K562 (cell line): ENCODE results near the gene RAI14. TPM values are rescaled to one million over a fixed set of nuclear protein-coding genes. Genes with fewer than 3 reads are reported as not detected.

ENCODE experiments used
- ATAC-seq: fragments of 200-7000 bp; cut with Tn5 transposase; 3 replicates; pipeline ENCODE4 v1.9.1; 2020; ENCODE audit warnings: moderate library complexity
- BruUV-seq: library from RNA; stranded (reverse); fragments of 400-500 nt; replicated peaks from 2 replicates; lab custom pipeline; 2021; lab: Mats Ljungman, UMichigan
- CTCF ChIA-PET: fragments of 300-600 bp; formaldehyde crosslinking; extraction: SDS; loops from one replicate; lab custom pipeline; 2021; ENCODE audit warnings: low intra/inter-chr PET ratio; lab: Yijun Ruan, JAX
- POLR2A ChIA-PET: fragments of 300-600, 350-650 bp; sonication (Branson Sonifier 250); formaldehyde crosslinking; extraction: SDS; loops from one replicate; lab custom pipeline; 2021; ENCODE audit warnings: antibody characterized with exemption, inconsistent platforms; lab: Yijun Ruan, JAX
- DNase-seq, 4 experiments: peaks; one replicate each; pipeline versions ENCODE4 v3.0.0 to v3.0.0-alpha.2; 2011 to 2018; ENCODE audit warnings: low spot score in 3 of 4, mixed read lengths in 3 of 4; ENCODE audit errors: extremely low read depth in 1 of 4
- FAIRE-seq: peaks from 2 replicates; lab custom pipeline; 2011; peaks lifted over from hg19 to GRCh38; lab: Jason Lieb, UNC
- H2AFZ ChIP-seq: 2 replicates; pipeline ENCODE4 v1.6.0; 2011; ENCODE audit warnings: low read depth, low read length, control low read depth, inconsistent platforms
- H3K27ac ChIP-seq: fragments of 200-600 bp; 3 replicates; pipeline ENCODE4 v1.8.0; 2011; ENCODE audit warnings: low read depth, mild to moderate bottlenecking, control low read depth, inconsistent platforms, low read length, moderate library complexity, mixed read lengths; ENCODE audit errors: extremely low read depth
- H3K27me3 ChIP-seq, 2 experiments: fragments of 300-600 bp in 1 of 2; 2 replicates in 1 of 2; 3 replicates in 1 of 2; pipeline versions ENCODE4 v1.6.0 to v1.8.0; 2011; ENCODE audit warnings: inconsistent platforms in 2 of 2, low read length in 2 of 2, mild to moderate bottlenecking in 1 of 2, mixed read lengths in 1 of 2, moderate library complexity in 1 of 2; ENCODE audit not compliant: control insufficient read depth in 2 of 2, insufficient read depth in 2 of 2
- H3K36me3 ChIP-seq: fragments of 300-600 bp; 3 replicates; pipeline ENCODE4 v1.8.0; 2011; ENCODE audit warnings: mild to moderate bottlenecking, low read length, inconsistent platforms; ENCODE audit not compliant: control insufficient read depth, insufficient read depth
- H3K4me1 ChIP-seq, 2 experiments: fragments of 200-600 bp in 1 of 2; replicated peaks in 1 of 2; 2 replicates in 1 of 2; 3 replicates in 1 of 2; pipeline versions ENCODE4 v1.5.1 to v1.8.0; 2011; ENCODE audit warnings: inconsistent platforms in 2 of 2, low read length in 2 of 2, mild to moderate bottlenecking in 1 of 2, mixed read lengths in 1 of 2, moderate library complexity in 1 of 2; ENCODE audit not compliant: control insufficient read depth in 2 of 2, insufficient read depth in 2 of 2
- H3K4me2 ChIP-seq: 2 replicates; pipeline ENCODE4 v1.6.1; 2011; ENCODE audit warnings: low read length, control low read depth, inconsistent platforms, mixed read lengths; ENCODE audit not compliant: insufficient read depth
- H3K4me3 ChIP-seq: fragments of 200-600 bp; sonication (generic), shearing (Covaris generic); 2 replicates; pipeline ENCODE4 v1.5.1; 2016; ENCODE audit warnings: control low read depth, inconsistent platforms
- H3K79me2 ChIP-seq: fragments of 200-600 bp; 3 replicates; pipeline ENCODE4 v1.8.0; 2011; ENCODE audit warnings: low read length, inconsistent platforms; ENCODE audit not compliant: control insufficient read depth, insufficient read depth
- H3K9ac ChIP-seq, 2 experiments: 2 replicates each; pipeline versions ENCODE4 v1.6.0 to v1.6.1; 2011; ENCODE audit warnings: low read depth in 2 of 2, low read length in 2 of 2, control low read depth in 1 of 2, inconsistent platforms in 1 of 2, mild to moderate bottlenecking in 1 of 2, mixed read lengths in 1 of 2; ENCODE audit not compliant: insufficient read depth in 1 of 2
- H3K9me1 ChIP-seq: one replicate; pipeline ENCODE4 v1.6.0; 2011; ENCODE audit warnings: inconsistent platforms, mild to moderate bottlenecking, low read length, moderate library complexity; ENCODE audit not compliant: control insufficient read depth, insufficient read depth
- H3K9me3 ChIP-seq: replicated peaks from 2 replicates; pipeline ENCODE4 v1.5.1; 2011; ENCODE audit warnings: low read depth, low read length, inconsistent platforms; ENCODE audit not compliant: control insufficient read depth, insufficient read depth
- H4K20me1 ChIP-seq: replicated peaks from 2 replicates; pipeline ENCODE4 v1.6.1; 2011; ENCODE audit warnings: low read length, inconsistent platforms, mixed read lengths; ENCODE audit not compliant: control insufficient read depth, insufficient read depth
- FOSL1 ChIP-seq: fragments of 200-800 bp; sonication (Bioruptor generic); conservative IDR thresholded peaks from 2 replicates; pipeline ENCODE4 v1.6.1; 2016; ENCODE audit warnings: missing genetic modification characterization, missing compliant biosample characterization
- FUS ChIP-seq: fragments of 200-400 bp; formaldehyde crosslinking; optimal IDR thresholded peaks from 2 replicates; pipeline ENCODE3; 2017; ENCODE audit warnings: low read depth, low read length
- JUN ChIP-seq, 2 experiments: sonication (generic) in 1 of 2; formaldehyde crosslinking in 1 of 2; IDR thresholded peaks; 2 replicates each; pipeline versions ENCODE4 v1.6.1 to v1.8.0; 2012 to 2022; ENCODE audit warnings: borderline replicate concordance in 2 of 2, mild to moderate bottlenecking in 2 of 2, improper control_type of control experiment in 1 of 2, low read depth in 1 of 2, low read length in 1 of 2, missing genetic modification reagents in 1 of 2
- JUNB ChIP-seq: fragments of 450-650 bp; formaldehyde crosslinking; conservative IDR thresholded peaks from 2 replicates; pipeline ENCODE4 v1.4.0; 2020; ENCODE audit warnings: mild to moderate bottlenecking
- KAT2B ChIP-seq: IDR thresholded peaks from one replicate; pipeline ENCODE4 v1.6.1; 2012; ENCODE audit warnings: low read depth, mild to moderate bottlenecking, control low read depth, inconsistent platforms, low read length, moderate library complexity
- SIRT6 ChIP-seq: IDR thresholded peaks from one replicate; pipeline ENCODE4 v1.6.1; 2012; ENCODE audit warnings: low read depth, mild to moderate bottlenecking, control low read depth, inconsistent platforms, low read length, moderate library complexity
- ZNF282 ChIP-seq: sonication (generic); formaldehyde crosslinking; IDR thresholded peaks from 2 replicates; pipeline ENCODE4 v1.8.1; 2023; ENCODE audit warnings: missing genetic modification reagents
- ZNF764 ChIP-seq: fragments of 250-450 bp; sonication (Bioruptor Pico); IDR thresholded peaks from 2 replicates; pipeline ENCODE4 v1.4.0; 2020; ENCODE audit warnings: low read depth, mild to moderate bottlenecking, moderate library complexity
- ZNF77 ChIP-seq: fragments of 250-450 bp; sonication (Bioruptor Pico); IDR thresholded peaks from 2 replicates; pipeline ENCODE4 v1.5.0; 2020
- WGBS: fragments of 100-300 bp; shearing (Covaris generic); methylation state at CpG from one replicate; pipeline ENCODE4 v1.1.6; 2016; ENCODE audit warnings: low coverage, mixed read lengths; ENCODE audit not compliant: insufficient coverage; ENCODE audit errors: missing lambda C conversion rate; 5-methylcytosine and 5-hydroxymethylcytosine counted together
- in situ Hi-C: fragments of 300-500 bp; cut with MboI; formaldehyde crosslinking; loops from 4 replicates; pipeline ENCODE4 v1.15.0; 2018; ENCODE audit warnings: inconsistent platforms, mixed read lengths
- intact Hi-C: fragments of 100-400 bp; cut with micrococcal nuclease; formaldehyde crosslinking; loops from 2 replicates; pipeline ENCODE4 v1.14.2; 2022
- polyA plus RNA-seq, 8 experiments: library from polyadenylated mRNA; depleted of rRNA in 4 of 8; stranded (reverse) in 5 of 8; unstranded in 3 of 8; fragments of >200 nt; fragmentation: Nextera tagmentation in 2 of 8; fragmentation: Illumina TruSeq in 1 of 8; extraction: Ambion mirVana in 2 of 8; extraction: Trizol in 1 of 8; gene quantifications; 2 replicates each; pipeline versions ENCODE4 v1.2.1 to v1.2.3, GENCODE V29; 2011 to 2014; ENCODE audit warnings: inconsistent platforms in 1 of 8, missing spikeins in 1 of 8
- total RNA-seq, 7 experiments: library from RNA; depleted of rRNA in 6 of 7; stranded (reverse); fragments of >200 nt in 6 of 7; fragmentation: Illumina TruSeq in 2 of 7; extraction: Trizol in 2 of 7; gene quantifications; 2 replicates each; pipeline versions ENCODE4 v1.2.1 to v1.2.3, GENCODE V29; 2011 to 2021; ENCODE audit warnings: low replicate concordance in 1 of 7
- TF ChIP-seq, protein P1 (sequence below): sonication (generic); formaldehyde crosslinking; IDR thresholded peaks from 2 replicates; pipeline ENCODE4 v1.8.1; 2022; ENCODE audit warnings: missing genetic modification reagents
- TF ChIP-seq, protein P2 (sequence below): fragments of 450-650 bp; formaldehyde crosslinking; IDR thresholded peaks from 2 replicates; pipeline ENCODE4 v1.4.0; 2020; ENCODE audit warnings: mild to moderate bottlenecking, moderate library complexity
- TF ChIP-seq, protein P3 (sequence below), 3 experiments: fragments of 200-800 bp in 1 of 3; fragments of 250-450 bp in 1 of 3; fragments of 450-650 bp in 1 of 3; sonication (Bioruptor Pico) in 1 of 3; sonication (Bioruptor generic) in 1 of 3; formaldehyde crosslinking in 1 of 3; IDR thresholded peaks; 2 replicates each; pipeline versions ENCODE4 v1.6.1 to v1.8.0; 2016 to 2022; ENCODE audit warnings: mild to moderate bottlenecking in 2 of 3, missing genetic modification characterization in 2 of 3, missing compliant biosample characterization in 1 of 3, moderate library complexity in 1 of 3
- TF ChIP-seq, protein P4 (sequence below): fragments of 250-450 bp; sonication (Bioruptor Pico); IDR thresholded peaks from 2 replicates; pipeline ENCODE4 v1.5.0; 2021
- TF ChIP-seq, protein P5 (sequence below): fragments of 250-450 bp; sonication (Bioruptor Pico); IDR thresholded peaks from 2 replicates; pipeline ENCODE4 v1.9.0; 2021; ENCODE audit warnings: mild to moderate bottlenecking

Gene RAI14
- total and polyA plus RNA-seq, 9 of the 15 experiments (the other 6 are each of a cell fraction or from before 2014, with no cell fraction given): 11.3 to 82.5 (median 34.8) TPM

DNA sequence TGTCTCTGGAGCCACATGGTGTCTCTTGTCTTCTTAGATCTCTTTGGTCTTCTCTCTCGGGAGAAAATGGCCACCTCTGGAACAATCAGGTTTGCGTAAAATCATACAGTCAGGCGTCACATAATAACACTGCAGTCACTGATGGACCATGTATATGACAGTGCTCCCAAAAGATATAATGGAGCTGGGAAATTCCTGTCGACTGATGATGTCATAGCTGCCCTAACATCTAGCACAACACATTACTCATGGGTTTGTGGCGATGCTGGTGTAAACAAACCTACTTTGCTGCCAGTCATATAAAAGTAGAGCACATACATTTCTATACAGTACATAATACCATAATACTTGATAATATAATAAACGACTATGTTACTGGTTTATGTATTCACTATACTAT lies 30.1 kb upstream of the RAI14 start:
- ChIA-PET CTCF (no interaction called here), POLR2A (interaction anchor here (0.8 to 2.0 kb wide), 4 partner anchors 9 to 66 kb away, joined by 3 to 6 read pairs (median 3); no protein-coding TSS in a partner anchor)
- 30% methylated on average over 6 of the region's 6 CpGs for WGBS
- Histone ChIP-seq H3K9me1 (no peaks in the 10 kb centered on the region), H3K27me3 (no peaks in the 10 kb centered on the region), H3K4me1 (no peaks in the 10 kb centered on the region), H2AFZ (peak overlapping the region; percentile 28; the same call in 1 of the 2 replicates), H4K20me1 (no peaks in the 10 kb centered on the region), H3K4me2 (no peak overlapping the region), H3K4me3 (no peak overlapping the region), H3K9ac (no peak overlapping the region), H3K27ac (no peak overlapping the region), H3K36me3 (no peaks in the 10 kb centered on the region), H3K79me2 (no peaks in the 10 kb centered on the region), H3K9me3 (0 out of 2 replicates have a peak, but pooled peaks cover 2% of the 10 kb centered on the region)
- no TSS peak for BruUV-seq
- intact Hi-C loops (no loop called here), in situ Hi-C loops (no loop called here)
- FAIRE-seq (no peak), ATAC-seq (no peak), DNase-seq (no peak)
- no peak for TF ChIP-seq ZNF77
- no peak for TF ChIP-seq FUS
- no peak for TF ChIP-seq ZNF764 (CRISPR knock-in tag)
- TF ChIP-seq JUNB (CRISPR knock-in tag): peak; percentile 47; the same call in 1 of the 2 replicates
- TF ChIP-seq, protein P1, sequence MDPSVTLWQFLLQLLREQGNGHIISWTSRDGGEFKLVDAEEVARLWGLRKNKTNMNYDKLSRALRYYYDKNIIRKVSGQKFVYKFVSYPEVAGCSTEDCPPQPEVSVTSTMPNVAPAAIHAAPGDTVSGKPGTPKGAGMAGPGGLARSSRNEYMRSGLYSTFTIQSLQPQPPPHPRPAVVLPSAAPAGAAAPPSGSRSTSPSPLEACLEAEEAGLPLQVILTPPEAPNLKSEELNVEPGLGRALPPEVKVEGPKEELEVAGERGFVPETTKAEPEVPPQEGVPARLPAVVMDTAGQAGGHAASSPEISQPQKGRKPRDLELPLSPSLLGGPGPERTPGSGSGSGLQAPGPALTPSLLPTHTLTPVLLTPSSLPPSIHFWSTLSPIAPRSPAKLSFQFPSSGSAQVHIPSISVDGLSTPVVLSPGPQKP (CRISPR knock-in tag): no peak
- TF ChIP-seq FOSL1 (tag): 0 out of 2 replicates have a peak, but pooled peaks have one; percentile 11
- TF ChIP-seq JUN (IDR thresholded peaks at IDR 0.05; ENCODE audit: borderline replicate concordance, low read depth, low read length): peak; percentile 48; the same call in 1 of the 2 replicates
- no peak for TF ChIP-seq JUN (CRISPR knock-in tag; IDR thresholded peaks at IDR 0.05; ENCODE audit: borderline replicate concordance)
- no peak for TF ChIP-seq KAT2B
- TF ChIP-seq, protein P2, sequence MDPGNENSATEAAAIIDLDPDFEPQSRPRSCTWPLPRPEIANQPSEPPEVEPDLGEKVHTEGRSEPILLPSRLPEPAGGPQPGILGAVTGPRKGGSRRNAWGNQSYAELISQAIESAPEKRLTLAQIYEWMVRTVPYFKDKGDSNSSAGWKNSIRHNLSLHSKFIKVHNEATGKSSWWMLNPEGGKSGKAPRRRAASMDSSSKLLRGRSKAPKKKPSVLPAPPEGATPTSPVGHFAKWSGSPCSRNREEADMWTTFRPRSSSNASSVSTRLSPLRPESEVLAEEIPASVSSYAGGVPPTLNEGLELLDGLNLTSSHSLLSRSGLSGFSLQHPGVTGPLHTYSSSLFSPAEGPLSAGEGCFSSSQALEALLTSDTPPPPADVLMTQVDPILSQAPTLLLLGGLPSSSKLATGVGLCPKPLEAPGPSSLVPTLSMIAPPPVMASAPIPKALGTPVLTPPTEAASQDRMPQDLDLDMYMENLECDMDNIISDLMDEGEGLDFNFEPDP (CRISPR knock-in tag): no peak
- TF ChIP-seq, protein P3, sequence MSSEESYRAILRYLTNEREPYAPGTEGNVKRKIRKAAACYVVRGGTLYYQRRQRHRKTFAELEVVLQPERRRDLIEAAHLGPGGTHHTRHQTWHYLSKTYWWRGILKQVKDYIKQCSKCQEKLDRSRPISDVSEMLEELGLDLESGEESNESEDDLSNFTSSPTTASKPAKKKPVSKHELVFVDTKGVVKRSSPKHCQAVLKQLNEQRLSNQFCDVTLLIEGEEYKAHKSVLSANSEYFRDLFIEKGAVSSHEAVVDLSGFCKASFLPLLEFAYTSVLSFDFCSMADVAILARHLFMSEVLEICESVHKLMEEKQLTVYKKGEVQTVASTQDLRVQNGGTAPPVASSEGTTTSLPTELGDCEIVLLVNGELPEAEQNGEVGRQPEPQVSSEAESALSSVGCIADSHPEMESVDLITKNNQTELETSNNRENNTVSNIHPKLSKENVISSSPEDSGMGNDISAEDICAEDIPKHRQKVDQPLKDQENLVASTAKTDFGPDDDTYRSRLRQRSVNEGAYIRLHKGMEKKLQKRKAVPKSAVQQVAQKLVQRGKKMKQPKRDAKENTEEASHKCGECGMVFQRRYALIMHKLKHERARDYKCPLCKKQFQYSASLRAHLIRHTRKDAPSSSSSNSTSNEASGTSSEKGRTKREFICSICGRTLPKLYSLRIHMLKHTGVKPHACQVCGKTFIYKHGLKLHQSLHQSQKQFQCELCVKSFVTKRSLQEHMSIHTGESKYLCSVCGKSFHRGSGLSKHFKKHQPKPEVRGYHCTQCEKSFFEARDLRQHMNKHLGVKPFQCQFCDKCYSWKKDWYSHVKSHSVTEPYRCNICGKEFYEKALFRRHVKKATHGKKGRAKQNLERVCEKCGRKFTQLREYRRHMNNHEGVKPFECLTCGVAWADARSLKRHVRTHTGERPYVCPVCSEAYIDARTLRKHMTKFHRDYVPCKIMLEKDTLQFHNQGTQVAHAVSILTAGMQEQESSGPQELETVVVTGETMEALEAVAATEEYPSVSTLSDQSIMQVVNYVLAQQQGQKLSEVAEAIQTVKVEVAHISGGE (CRISPR knock-in tag; IDR thresholded peaks at IDR 0.05): no peak
- TF ChIP-seq, protein P4, sequence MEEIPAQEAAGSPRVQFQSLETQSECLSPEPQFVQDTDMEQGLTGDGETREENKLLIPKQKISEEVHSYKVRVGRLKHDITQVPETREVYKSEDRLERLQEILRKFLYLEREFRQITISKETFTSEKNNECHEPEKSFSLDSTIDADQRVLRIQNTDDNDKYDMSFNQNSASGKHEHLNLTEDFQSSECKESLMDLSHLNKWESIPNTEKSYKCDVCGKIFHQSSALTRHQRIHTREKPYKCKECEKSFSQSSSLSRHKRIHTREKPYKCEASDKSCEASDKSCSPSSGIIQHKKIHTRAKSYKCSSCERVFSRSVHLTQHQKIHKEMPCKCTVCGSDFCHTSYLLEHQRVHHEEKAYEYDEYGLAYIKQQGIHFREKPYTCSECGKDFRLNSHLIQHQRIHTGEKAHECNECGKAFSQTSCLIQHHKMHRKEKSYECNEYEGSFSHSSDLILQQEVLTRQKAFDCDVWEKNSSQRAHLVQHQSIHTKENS (CRISPR knock-in tag): no peak
- TF ChIP-seq SIRT6: no peak
- TF ChIP-seq, protein P5, sequence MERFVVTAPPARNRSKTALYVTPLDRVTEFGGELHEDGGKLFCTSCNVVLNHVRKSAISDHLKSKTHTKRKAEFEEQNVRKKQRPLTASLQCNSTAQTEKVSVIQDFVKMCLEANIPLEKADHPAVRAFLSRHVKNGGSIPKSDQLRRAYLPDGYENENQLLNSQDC: no peak
- no peak for TF ChIP-seq ZNF282
